Heart left ventricle (tissue), 13 donors: ENCODE measurements around the gene GNGT1.

ENCODE experiments used
- POLR2A ChIP-seq, 2 donors: fragments of 450-650 bp; IDR thresholded peaks; one replicate each; pipeline ENCODE4 v1.6.1; 2017; ENCODE audit warnings: antibody characterized with exemption in 2 of 2, mild to moderate bottlenecking in 2 of 2, moderate library complexity in 2 of 2
- TF ChIP-seq, protein P1 (sequence below), 12 donors: fragments of 200-600 bp; sonication (generic) in 4 of 12; IDR thresholded peaks; one replicate each; pipeline versions ENCODE4 v1.5.0 to v1.8.0; 2018 to 2022; ENCODE audit warnings: antibody characterized with exemption in 12 of 12, mild to moderate bottlenecking in 5 of 12
- donor health status: ischemic (EF 13 %, LVEDD 7.1; RV severe dilation, severe dysfunction).
- donor health status: DM: no; HTN: yes; CAD: no.
- donor health status: DM: no; HTN: no; CAD: no.
- donor health status: ischemic (EF 25% LVEDD 6.9; RV normal size, moderate dysfunction).
- donor health status: ischemic (EF 25% LVEDD 5.7; RV mildly dilated, moderate dysfunction).
- donor health status: ischemic (EF 35%, LVEDD 5.7; RV mildly dilated, moderate dysfunction).
- donor health status: nonischemic (EF 11% LVEDD 7.7; RV severe dilation, severe dysfunction).
- donor health status: DM: yes; HTN: yes; CAD: no.
- donor health status: PGD.
- donor health status: ischemic (EF 29% LVEDD 5.4; RV normal size, mild dysfunction).
- donor health status: nonischemic (EF 23%, LVEDD 6.1; RV moderate dilation, normal function).

DNA sequence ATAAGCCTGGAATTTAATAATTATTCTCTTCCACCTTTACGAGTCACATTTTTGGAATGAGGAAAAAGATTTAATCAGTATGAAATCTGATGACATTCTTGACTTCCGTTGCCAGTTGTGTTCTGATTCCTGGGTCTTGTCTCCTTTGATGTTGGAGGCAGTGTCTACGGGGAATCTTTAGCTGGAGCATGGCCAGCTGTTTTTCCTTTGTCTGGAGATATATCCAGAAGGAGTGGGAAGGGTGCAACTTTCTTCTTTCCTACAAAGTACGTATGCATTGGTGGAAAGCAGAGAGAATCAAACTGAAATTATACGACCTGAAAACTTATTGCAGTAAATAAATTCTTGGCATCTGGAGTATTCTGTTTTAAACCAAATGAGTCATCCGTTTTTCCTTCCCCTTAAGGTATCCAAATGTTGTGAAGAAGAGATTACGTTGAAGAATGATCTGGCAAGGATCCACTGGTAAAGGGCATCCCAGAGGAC, 8.3 kb downstream of the GNGT1 start:
- TF ChIP-seq, protein P1, sequence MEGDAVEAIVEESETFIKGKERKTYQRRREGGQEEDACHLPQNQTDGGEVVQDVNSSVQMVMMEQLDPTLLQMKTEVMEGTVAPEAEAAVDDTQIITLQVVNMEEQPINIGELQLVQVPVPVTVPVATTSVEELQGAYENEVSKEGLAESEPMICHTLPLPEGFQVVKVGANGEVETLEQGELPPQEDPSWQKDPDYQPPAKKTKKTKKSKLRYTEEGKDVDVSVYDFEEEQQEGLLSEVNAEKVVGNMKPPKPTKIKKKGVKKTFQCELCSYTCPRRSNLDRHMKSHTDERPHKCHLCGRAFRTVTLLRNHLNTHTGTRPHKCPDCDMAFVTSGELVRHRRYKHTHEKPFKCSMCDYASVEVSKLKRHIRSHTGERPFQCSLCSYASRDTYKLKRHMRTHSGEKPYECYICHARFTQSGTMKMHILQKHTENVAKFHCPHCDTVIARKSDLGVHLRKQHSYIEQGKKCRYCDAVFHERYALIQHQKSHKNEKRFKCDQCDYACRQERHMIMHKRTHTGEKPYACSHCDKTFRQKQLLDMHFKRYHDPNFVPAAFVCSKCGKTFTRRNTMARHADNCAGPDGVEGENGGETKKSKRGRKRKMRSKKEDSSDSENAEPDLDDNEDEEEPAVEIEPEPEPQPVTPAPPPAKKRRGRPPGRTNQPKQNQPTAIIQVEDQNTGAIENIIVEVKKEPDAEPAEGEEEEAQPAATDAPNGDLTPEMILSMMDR (IDR thresholded peaks at IDR 0.05): no peak
- TF ChIP-seq POLR2A (IDR thresholded peaks at IDR 0.05): no peak
